Placental pericyte (primary cell): Measurements from ENCODE around the gene CACNA1F. TPM values are rescaled to one million over a fixed set of nuclear protein-coding genes. Genes with fewer than 3 reads are reported as not detected.

ENCODE experiments used
- total RNA-seq: library from RNA; depleted of rRNA; stranded (reverse); fragments of >200 nt; gene quantifications from 2 replicates; pipeline ENCODE4 v1.2.3, GENCODE V29; 2012

CACNA1F gene
- not detected in 2 replicates for total RNA-seq

DNA sequence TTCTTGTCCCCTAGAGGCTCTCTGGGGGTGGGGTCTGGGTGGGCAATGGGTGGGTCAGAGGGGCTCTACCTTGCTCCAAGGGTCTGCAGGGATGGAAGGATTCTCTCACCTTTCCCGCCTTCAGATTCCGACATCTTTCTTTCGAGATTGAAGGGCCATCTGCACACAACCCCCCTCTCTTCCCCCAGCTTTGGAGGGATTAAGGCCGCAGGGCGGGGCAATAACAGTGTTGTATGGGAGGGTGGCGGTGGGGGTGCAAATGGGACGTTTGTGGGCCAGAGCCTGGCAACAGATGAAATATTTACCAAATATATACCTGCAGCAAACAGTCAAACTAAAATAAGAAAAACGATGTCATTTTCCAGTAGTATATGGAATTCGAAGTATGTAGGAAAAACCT, at the start of gene CACNA1F:
CACNA1F (minus strand) TSS at position 165 of the 400 bp plus-strand sequence; CDS start at position 134, 31 bp downstream.

DNA sequence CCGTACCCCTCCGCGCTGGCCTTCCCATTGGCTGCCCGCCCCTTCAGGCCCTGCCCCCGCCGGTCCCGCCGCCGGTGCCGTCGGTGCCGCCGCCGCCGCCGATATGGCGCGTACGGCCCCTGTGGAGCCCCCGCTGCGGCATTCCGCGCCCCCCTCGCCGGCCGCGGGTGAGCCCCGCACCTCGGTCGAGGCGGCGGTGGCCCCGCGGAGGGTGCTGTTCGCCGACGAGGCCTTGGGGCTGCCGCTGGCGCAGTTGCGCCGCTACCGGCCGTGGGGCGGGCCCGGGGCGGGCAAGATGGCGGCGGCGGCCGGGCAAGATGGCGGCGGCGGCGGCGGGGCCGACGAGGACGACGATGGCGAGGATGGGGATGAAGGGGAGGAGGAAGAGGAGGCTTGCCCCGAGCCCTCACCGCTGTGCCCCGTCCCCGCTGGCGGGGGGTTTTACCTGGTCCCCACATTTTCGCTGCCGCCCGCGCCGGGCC, 36.7 kb upstream of the CACNA1F start, which contains the start of gene PPP1R3F:
PPP1R3F (plus strand) TSS at position 27 of the 482 bp plus-strand sequence; CDS start at position 104, 77 bp downstream.

DNA sequence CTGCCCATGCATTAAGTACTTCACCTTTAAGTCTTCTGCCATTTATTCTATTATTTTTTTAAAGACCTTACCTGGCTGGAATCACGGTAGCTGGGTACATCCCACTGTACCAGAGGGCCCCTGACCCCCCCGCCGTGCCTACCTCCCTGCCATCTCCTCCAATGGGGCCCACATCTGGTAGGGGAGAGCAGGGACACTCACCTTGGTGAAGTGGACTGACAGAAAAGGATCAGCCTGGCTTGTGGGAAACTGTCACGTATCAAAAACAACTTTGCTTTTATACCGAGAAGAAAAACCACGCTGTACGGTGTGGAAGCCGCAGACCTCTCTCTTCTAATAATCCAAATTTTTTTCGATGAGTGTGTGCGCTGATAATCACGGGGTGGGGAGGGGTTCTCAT, 31.3 kb upstream of the CACNA1F start, which contains the start of gene FOXP3:
FOXP3 (minus strand) TSS at position 251 of the 400 bp plus-strand sequence. CDS start 6,205 bp downstream, outside the sequence.

DNA sequence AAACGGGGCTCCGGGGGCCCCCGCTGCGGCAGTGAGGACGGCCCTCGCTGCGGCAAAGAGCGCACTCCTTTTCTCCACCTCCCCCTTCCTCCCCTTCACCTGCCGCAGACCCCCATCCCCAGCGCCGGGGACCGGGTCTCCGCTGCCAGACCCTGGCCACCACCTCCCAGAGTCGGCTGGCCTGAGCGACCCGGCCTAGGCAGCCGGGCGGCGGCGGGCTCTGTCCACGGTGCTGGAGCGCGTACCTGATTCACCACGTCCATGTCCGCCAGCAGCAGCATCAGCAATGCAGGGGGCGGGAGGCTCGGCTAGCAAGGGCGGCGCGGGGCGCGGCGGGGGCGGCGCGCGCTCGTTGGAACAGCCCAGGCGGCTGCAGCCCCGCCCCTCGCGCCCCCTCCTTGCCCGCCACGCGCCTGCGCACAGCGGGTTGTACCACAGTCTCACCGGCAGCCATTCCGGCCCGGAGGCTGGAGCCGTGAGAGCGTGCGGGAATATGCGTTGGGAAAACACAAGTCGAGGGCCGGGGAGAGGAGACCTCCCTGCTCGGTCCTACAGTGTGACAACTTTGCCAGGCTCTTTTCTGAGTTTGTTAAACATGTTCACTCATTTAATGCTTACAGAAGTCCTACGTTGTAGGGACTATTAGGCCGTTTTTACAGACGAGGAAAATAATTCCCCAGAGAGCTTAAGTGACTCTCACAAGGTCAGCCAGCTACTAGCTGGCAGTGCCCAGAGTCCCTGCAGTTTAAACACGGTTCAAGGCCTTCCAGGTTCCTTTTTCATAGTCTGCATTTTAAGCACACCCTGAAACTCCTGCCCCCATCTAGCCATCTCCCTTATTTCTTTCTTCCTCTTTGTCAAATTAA, 33.0 kb downstream of the CACNA1F start, which contains the start of gene SYP:
SYP (minus strand) TSS at position 288 of the 866 bp plus-strand sequence; CDS start at position 281, 7 bp downstream.

DNA sequence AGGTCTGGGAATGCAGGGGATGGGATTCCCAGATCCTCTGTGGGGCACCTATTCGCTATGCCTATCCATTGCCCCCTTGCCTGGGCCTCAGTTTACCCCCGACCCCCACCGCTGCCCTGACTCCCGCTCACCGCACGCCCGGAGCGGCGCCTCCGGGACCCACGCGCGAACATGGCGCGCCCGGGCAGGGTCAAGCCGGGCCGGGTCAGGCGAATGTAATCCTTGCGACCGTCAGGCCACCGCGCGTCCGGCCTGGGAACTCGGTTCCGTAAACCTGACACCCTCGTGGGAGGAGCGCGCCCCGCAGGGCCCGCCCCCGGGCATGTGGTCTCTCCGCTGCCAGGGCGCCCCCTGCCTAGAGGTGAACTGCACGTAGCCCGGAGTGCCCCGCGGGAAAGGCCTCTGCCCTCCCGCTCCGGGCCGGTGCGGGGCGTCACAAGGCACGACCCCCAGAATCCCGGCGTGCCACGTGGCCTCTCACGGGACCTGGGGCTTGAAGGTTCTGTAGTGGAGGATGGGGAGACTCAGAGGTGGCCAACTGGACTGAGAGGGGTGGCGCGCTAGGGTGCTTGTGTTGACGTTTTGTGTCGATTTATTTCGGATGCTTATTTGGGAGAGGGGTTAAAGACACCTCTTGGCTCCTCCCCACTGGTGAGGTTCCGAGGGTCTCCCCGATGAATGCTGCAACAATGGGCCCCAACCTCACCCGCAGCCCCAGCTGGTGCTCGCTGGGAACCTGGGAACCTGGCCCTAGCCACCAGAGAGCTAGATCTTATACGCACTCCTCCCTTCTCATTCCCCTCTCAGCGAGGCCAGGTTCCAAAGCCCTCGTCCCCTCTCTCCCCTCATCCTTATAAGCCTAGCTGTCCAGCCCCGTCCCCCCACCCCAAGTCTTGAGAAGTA, 46.8 kb downstream of the CACNA1F start, which contains the start of gene PRICKLE3:
PRICKLE3 (minus strand) TSS at position 249 of the 903 bp plus-strand sequence; CDS start at position 173, 76 bp downstream.

DNA sequence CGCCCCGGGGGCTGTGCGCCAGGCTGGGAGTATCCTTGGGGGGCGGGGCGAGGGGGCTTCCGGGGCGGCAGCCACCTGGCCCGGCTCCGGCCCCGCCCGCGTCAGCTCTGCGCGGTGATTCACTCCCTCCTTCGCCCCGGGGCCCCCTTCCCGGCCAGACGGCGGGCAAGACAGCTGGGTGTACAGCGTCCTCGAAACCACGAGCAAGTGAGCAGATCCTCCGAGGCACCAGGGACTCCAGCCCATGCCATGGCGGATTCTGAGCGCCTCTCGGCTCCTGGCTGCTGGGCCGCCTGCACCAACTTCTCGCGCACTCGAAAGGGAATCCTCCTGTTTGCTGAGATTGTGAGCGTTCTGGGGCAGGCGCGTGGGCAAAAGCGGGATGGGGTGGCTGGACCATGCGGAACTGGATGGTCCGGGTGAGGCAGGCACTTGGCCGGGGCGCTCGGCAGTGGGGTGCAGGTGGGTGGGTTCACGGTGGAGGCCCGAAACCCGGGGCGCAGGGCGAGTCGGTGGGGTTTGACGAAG, 61.3 kb downstream of the CACNA1F start, which contains the start of gene PLP2:
PLP2 (plus strand) TSS at position 147 of the 528 bp plus-strand sequence; CDS start at position 250, 103 bp downstream.

DNA sequence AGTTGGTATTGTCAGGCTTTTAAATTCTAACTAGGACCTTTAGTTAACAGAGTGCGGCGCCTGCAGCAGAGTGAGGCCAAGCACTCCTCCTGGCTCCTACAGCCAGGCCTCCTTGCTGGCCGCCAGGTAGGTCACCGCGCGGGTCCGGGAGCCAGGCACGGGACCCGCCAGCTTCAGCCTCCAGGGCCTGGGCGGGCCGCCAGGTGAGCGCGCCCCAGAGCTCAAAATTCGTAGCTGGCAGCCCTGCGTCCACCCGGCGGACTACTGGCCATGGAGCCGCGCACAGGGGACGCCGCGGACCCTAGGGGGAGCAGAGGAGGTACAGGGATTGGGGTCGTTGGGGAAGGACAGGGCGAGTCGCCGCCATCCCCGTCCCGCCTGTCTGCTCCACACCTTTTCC, 70.5 kb downstream of the CACNA1F start, which contains the start of gene MAGIX:
MAGIX (plus strand) TSS at position 139 of the 400 bp plus-strand sequence; CDS start at position 271, 132 bp downstream.

Other genes with a start within 250 kb of the CACNA1F start
- gene GRIPAP1, start 231.1 kb downstream of the CACNA1F start, total RNA-seq = 16.6 and 23.6 TPM in 2 replicates
- gene TFE3, start 190.0 kb downstream of the CACNA1F start, total RNA-seq = 57.8 and 66.3 TPM in 2 replicates
- 0.57 and 1.1 TPM in 2 replicates for gene CCDC120, start 174.3 kb downstream of the CACNA1F start, total RNA-seq
- 14.0 and 15.2 TPM in 2 replicates for gene PRAF2, start 159.3 kb downstream of the CACNA1F start, total RNA-seq
- gene WDR45, start 153.5 kb downstream of the CACNA1F start, total RNA-seq = 65.3 and 152 TPM in 2 replicates
- 17.8 and 19.9 TPM in 2 replicates for gene GPKOW, start 109.6 kb downstream of the CACNA1F start, total RNA-seq
- 1.1 and 3.3 TPM in 2 replicates for gene MAGIX, start 70.6 kb downstream of the CACNA1F start, total RNA-seq
- gene PLP2, start 61.4 kb downstream of the CACNA1F start, total RNA-seq = 54.3 and 88.5 TPM in 2 replicates
- 5.0 and 6.3 TPM in 2 replicates for gene PRICKLE3, start 47.0 kb downstream of the CACNA1F start, total RNA-seq
- under 0.01 and 0.29 TPM in 2 replicates for gene SYP, start 33.1 kb downstream of the CACNA1F start, total RNA-seq
- 12.0 and 20.9 TPM in 2 replicates for gene CCDC22, start 2.1 kb upstream of the CACNA1F start, total RNA-seq
- gene FOXP3, start 31.4 kb upstream of the CACNA1F start, total RNA-seq = not detected in 2 replicates
- 4.6 and 5.2 TPM in 2 replicates for gene PPP1R3F, start 36.5 kb upstream of the CACNA1F start, total RNA-seq
- not detected in 2 replicates for gene GAGE10, start 70.3 kb upstream of the CACNA1F start, total RNA-seq
- gene GAGE12J, start 88.7 kb upstream of the CACNA1F start, total RNA-seq = not detected in 2 replicates
- gene GAGE13, start 98.2 kb upstream of the CACNA1F start, total RNA-seq = not detected in 2 replicates